ENCODE measurements around the gene PRSS36. TPM values are rescaled to one million over a fixed set of nuclear protein-coding genes. Genes with fewer than 3 reads are reported as not detected.

Gene PRSS36
- total RNA-seq: 0.31 TPM

DNA sequence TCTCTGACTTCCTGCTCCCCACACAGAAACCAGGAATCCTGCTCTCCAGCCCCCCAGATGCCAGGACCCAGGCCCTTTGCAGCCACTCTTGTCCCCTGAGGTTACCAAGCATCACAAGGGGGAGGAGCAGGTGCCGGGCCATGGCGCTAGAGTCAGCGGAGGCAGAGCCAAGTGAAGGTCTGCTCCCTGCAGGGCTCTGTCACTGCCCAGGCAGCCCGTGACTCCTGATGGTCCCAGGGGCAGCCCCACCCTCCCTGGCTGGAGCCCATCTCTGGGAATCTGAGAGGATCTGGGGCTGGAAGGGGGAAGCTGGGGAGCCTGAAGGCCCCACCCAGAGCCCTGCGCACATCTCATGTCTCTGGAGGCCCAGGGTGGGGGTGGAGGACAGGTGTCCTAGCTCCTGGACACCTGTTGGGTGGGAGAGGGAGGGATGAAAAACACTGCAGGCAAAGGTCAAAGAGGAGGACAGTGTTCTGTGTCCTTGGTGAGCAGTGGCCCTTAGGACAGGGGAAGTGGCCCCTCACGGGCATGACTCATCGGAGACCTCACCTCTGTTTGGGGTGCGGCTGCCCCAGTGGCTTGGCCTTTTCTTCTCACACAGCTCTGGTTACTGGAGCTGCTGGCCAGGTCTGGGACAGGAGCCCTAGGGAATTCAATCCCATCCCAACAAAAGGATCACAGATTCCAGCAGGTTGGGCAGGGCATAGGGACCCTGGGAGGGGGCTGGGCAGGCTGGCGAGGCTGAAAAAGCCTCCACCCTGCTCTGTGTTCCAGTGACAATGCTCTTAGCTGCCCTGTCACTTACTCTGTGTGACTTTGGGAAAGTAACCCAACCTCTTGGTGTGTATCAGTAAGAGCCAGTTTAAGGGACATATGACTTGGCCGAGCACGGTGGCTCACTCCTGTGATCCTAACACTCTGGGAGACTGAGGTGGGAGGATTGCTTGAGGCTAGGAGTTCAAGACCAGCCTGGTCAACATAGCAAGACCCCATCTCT, at the start of gene PRSS36:
PRSS36 (minus strand) TSS at position 173 of the 997 bp plus-strand sequence; CDS start at position 142, 31 bp downstream.

GRCh38 chr16:31179747-31180459, 30.0 kb upstream of the PRSS36 start, which contains the start of gene FUS:
Gene FUS (plus strand): TSS chr16:31180139. CDS start chr16:31180215, 76 bp downstream.

DNA sequence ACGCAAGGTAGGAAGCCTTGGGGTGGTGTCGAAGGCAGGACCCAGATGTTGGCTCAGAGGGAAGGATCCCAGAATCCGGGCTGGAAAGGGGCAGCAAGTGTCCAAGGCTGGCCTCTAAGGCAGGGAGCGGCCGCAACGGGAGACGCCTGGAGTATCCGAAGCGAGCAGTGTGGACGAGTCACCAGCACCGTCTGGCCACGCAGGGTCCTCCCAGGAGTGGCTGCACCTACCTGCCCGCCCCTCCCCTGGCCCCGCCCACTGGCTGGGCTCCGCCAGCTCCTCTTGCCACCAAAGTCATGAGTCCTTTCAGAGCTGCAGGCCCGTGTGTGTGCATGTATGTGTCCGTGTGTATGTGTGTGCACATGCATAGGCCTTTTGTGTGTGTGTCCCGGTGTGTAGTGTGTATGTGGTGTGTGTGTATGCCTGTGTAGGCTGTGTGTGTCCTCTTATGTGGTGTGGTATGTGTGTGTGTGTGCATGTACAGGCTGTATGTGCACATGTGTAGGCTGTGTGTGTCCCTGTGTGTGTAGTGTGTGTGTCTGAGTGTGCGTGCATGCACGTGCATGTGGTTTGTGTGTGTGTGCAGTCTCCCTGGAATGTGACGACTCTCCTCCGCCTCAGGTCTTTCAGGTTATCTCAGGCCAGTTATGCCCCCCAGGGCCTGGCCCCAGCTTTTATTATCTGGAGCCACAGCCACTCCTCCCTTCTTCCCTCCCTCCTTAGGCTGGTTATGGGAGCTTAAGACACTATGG, 14.2 kb downstream of the PRSS36 start, which contains the start of gene PRSS8:
PRSS8 (minus strand) TSS at position 193 of the 752 bp plus-strand sequence. CDS start 229 bp downstream, outside the sequence.

GRCh38 chr16:31117384-31118222, 32.3 kb downstream of the PRSS36 start, which contains the start of gene KAT8:
Gene KAT8 (plus strand): TSS chr16:31117664. CDS start chr16:31117682, 18 bp downstream.

GRCh38 chr16:31108035-31108793, 41.7 kb downstream of the PRSS36 start, which contains the start of gene BCKDK:
Gene BCKDK (plus strand): TSS chr16:31108386. CDS start chr16:31109224, 838 bp downstream.

DNA sequence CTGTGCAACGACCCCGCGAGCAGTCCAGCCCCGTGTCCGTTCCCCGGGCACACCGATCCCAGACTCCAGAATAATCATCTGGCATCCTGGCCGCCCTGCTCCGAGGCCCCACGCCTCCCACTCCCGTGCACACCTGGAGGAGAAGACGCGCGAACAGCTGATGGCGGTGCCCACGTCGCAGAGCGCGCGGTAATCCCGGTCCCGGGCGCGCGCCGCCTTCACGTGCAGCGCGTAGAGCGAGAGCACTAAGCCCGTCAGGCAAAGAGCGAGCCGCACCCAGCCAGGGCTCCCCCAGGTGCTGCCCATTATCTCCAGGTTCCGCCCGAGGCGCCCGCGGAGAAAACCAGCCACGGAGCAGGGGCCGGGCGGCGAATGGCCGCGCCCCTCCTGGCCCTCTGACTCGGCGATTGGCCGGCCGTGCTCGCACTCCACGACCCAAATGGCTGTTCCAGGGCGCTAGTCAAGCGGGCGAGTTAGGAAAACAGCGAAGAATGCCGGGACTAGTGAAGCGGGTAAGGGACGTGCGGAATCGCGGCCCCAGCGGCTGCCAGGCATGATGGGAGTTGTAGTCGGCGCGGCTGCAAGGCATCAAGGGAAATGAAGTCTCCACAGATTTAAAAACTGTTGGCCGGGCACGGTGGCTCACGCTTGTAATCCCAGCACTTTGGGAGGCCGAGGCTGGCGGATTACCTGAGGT, 55.3 kb downstream of the PRSS36 start, which contains the start of gene VKORC1:
VKORC1 (minus strand) TSS at position 374 of the 697 bp plus-strand sequence; CDS start at position 306, 68 bp downstream.

Small RNA genes within 50 kb of the gene (small RNA-seq; reads per million reads assigned to genes)
- gene AC009088.4 (ENCODE audit: low replicate concordance) (not detected), gene NDUFA3P6 (ENCODE audit: low replicate concordance) (not detected)

Other genes starting within 250 kb of the PRSS36 start
- gene FBXL19, start 226.5 kb downstream of the PRSS36 start, total RNA-seq: 45.4 TPM
- 3.8 TPM for gene ORAI3, start 201.0 kb downstream of the PRSS36 start, total RNA-seq
- 5.0 TPM for gene SETD1A, start 192.3 kb downstream of the PRSS36 start, total RNA-seq
- 0.94 TPM for gene HSD3B7, start 164.9 kb downstream of the PRSS36 start, total RNA-seq
- gene STX1B, start 139.4 kb downstream of the PRSS36 start, total RNA-seq: 31.6 TPM
- gene STX4, start 116.5 kb downstream of the PRSS36 start, total RNA-seq: 26.3 TPM
- 10.3 TPM for gene ZNF668, start 75.8 kb downstream of the PRSS36 start, total RNA-seq
- 20.3 TPM for gene ZNF646, start 75.6 kb downstream of the PRSS36 start, total RNA-seq
- 8.1 TPM for gene PRSS53, start 61.1 kb downstream of the PRSS36 start, total RNA-seq
- 39.4 TPM for gene VKORC1, start 55.3 kb downstream of the PRSS36 start, total RNA-seq
- 21.6 TPM for gene BCKDK, start 41.7 kb downstream of the PRSS36 start, total RNA-seq
- gene KAT8, start 32.4 kb downstream of the PRSS36 start, total RNA-seq: 49.5 TPM
- gene PRSS8, start 14.3 kb downstream of the PRSS36 start, total RNA-seq: not detected
- 119 TPM for gene FUS, start 30.1 kb upstream of the PRSS36 start, total RNA-seq
- 1.3 TPM for gene PYCARD, start 52.7 kb upstream of the PRSS36 start, total RNA-seq
- gene TRIM72, start 64.1 kb upstream of the PRSS36 start, total RNA-seq: 0.63 TPM
- not detected for gene PYDC1, start 67.1 kb upstream of the PRSS36 start, total RNA-seq
- 1.3 TPM for gene ITGAM, start 109.9 kb upstream of the PRSS36 start, total RNA-seq
- gene ITGAX, start 205.1 kb upstream of the PRSS36 start, total RNA-seq: 1.3 TPM
- not detected for gene ITGAD, start 243.3 kb upstream of the PRSS36 start, total RNA-seq